GM18951 (cell line): ENCODE results near the gene CDON.

Experiments
- POLR2A ChIP-seq: IDR thresholded peaks from 4 replicates; pipeline ENCODE4 v1.6.1; 2011; ENCODE audit warnings: mild to moderate bottlenecking; ENCODE audit not compliant: insufficient read length, insufficient read depth; ENCODE audit errors: extremely low read depth
- in situ Hi-C: fragments of 300-500 bp; cut with MboI; formaldehyde crosslinking; loops from one replicate; pipeline ENCODE4 v1.12.0; 2022; ENCODE audit warnings: low sequenced_read_pairs, mixed read lengths, inconsistent platforms; ENCODE audit not compliant: unreplicated experiment

CDON gene

DNA sequence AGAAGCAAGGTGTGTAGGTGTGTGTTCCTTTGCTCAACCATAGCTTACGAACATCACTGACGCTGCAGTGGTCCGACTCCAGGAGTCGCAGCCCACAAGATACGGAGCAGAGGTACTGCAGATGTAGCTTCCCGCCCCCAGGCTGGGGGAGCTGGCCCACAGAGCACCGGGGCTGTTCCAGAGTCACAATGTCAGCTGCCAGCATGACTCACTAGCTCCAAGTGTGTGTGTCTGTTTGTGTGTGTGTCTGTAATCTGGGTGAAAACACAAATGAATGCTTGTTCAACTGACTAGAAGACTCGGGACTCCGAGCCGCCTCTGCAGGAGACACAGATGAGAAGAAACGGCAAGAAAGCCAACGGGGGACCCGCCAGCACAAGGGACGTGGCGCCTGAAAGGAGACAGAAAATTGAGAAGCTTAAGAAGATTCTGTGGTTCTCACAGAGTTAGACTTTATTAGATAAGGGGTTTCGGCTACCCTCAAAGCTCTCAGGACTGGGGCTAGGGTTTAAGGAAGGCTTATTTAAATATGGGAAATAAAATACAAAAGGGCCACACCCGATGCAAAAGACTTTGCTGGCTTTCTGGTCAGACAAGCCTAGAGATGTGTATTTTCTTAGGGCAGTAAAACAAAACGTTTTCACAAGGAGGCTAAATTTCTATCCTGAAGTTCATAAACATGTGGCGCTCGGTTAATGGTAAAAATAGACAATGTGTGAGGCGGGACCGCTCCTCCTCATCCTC, 106.1 kb downstream of the CDON start:
- no peak for TF ChIP-seq POLR2A
- in situ Hi-C loops, result no loop called here

DNA sequence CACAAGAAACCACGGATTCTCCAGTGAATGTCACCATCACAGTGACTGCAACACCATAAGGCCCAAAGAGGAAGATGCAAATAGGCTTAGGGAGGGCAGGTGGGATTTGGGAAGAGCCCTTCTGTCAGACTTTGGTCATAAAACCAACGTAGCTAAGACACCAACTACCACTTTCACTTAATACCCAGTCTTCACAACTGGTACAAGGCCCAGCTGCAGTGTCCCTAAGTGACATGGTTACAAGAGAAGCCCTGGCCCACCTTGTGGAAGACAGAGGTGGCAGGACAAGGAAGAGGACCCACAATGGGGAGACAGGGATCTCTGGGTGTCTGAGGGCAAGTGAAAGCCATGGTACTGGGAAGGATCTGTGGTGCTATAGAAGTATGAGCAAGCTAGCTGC, 106.8 kb downstream of the CDON start:
- no peak for TF ChIP-seq POLR2A
- in situ Hi-C loops, result no loop called here

DNA sequence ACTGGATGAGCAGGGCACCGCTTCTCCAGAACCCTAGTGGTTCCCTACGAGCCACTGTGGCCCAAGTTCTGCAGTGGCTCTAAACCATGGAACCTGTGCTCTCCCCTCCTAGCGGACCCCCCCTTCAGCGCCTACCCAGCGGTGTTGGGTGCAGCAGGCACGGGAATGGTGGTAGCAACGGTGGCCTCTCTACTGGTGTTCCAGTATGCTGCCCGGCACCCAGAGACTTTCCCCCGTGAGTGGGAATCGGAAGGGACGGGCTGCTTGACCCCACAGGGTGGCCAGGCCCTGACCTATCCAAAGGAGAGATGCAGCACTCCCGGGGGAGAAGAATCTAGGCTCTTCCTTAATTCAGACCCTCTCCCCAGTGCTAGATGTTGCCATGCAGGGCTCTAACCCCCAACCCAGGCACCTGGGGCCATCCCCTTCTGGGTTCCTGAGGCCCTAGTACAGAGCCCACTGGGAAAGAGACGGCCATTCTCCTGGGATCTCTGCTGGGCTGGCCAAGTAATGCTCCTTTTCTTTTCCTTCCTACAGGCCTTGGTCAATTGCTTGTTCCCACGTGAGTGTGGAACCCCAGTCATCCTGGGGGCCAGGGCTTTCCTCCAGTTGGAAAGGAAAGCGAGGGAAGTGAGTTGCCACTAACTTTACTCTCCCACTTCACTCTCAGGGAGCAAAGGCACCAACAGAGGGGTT, 107.6 kb downstream of the CDON start:
- TF ChIP-seq POLR2A, result no peak
- in situ Hi-C loops, result no loop called here

DNA sequence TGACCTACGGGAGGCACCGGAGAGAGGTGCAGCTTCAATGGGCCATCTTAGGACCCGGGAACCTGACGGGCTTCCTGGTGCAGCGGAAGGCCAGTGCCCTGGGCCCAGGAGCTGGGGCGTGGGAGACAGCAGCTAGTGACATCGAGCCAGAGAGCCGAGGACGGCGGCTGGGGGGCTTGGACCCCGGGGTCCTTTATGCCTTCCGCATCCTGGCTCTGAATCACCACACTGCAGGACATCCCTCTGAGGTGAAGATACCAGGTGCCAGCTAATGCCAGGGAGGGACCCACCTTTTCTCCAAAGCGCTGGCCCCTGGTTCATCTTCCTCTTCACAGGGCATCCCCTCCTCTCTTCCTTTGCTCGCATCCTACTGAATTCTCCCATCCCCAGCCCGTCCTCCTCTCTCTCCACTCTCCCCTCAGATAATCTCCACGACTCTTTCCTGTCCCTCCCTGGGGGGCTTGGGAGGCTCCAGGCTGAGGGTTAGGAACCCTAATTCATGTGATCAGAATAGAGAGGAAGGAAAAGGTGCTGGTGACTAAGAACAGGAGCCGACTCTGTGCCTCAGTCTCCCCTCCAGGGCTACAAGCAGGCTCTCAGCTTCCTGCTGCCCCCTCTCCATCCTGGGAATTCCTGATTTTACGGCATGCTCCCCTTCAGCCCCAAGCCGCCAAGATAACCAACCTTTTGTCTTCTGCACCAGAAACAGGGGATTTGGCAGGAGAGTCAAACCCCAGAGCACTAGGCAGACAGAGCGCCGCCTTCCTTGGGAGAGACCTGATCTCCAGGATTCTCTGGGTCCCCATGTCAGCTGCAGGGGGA, 108.3 kb downstream of the CDON start:
- TF ChIP-seq POLR2A, result no peak
- in situ Hi-C loops, result no loop called here

DNA sequence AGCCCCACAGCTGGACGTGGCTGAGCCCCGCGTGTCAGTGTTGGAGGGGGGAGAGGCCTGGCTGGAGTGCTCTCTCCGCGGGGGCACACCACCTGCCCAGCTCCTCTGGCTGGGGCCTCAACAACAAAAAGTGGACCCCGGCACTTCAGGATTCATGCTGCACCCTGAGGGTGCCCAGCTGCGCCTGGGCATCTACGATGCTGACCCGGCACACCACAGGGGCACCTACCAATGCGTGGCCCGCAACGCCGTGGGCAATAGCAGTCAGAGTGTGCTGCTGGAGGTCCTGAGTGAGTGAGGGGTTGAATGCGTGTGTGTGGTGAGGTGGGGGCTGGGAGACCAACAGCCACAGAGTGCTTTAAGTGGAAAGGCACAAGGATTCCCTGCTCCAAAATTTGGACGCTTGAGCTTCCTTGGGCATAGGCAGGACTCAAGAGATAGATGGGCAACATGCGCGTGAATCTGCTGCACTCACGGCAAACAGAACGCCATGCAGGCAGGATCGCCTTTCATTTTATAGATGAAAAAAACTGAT, 109.2 kb downstream of the CDON start:
- TF ChIP-seq POLR2A, result no peak
- in situ Hi-C loops, result no loop called here

DNA sequence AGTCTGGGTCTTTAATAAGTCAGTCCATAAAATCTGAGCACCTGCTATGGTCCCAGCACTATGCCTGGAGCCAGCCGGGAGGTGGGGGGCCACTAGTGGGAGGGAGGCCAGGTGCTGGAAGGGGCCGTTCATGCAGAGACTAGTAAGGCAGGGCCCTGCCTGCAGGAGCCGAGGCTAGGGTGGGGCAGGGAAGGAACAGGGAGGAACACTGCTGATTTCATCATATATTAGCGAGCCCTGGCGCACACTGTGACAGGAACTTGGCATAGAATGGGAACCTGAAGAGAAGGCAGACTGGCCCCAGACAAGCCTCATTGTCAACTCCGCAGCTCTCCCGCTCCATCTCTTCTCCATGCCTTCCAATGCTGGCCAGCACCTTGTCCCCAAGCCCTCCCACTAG, 109.7 kb downstream of the CDON start:
- in situ Hi-C loops, result no loop called here
- no peak for TF ChIP-seq POLR2A

DNA sequence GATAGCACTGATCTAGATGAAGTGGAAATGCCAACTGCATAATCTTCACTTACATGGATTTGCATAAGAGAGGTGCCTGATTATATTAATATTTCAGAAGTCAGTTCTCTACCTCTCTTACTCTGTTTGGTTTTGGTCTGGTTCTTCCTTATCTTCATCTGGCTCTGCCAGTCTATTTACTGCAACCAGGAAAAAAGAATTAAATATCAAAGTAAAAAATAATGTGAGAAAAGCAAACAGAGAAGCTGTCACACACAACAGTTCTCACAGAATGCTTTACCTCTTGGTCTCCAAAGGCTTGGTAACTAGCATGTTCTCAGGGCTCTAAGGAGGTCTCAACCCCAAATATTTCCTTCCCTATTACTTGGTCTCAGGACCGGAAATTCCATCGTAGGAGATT, 110.1 kb downstream of the CDON start:
- in situ Hi-C loops, result no loop called here
- no peak for TF ChIP-seq POLR2A

DNA sequence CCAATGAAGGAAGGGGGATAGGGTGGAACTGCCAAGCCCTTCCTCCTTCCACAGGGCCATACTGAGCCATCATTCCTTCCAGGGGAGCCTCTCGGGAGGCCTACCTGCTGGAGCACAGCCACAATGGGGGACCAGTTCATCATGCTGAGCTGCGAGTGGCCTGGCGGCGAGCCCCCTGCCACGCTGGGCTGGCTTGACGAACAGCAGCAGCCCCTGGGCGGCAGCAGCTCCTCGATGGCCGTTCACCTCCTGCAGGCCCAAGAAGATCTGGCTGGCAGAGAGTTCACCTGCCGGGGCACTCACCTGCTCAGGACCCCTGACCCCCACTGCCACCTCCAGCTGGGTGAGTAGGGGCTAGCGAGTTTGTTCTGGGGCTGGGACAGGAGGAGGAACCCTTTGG, 110.9 kb downstream of the CDON start:
- in situ Hi-C loops, result no loop called here

DNA sequence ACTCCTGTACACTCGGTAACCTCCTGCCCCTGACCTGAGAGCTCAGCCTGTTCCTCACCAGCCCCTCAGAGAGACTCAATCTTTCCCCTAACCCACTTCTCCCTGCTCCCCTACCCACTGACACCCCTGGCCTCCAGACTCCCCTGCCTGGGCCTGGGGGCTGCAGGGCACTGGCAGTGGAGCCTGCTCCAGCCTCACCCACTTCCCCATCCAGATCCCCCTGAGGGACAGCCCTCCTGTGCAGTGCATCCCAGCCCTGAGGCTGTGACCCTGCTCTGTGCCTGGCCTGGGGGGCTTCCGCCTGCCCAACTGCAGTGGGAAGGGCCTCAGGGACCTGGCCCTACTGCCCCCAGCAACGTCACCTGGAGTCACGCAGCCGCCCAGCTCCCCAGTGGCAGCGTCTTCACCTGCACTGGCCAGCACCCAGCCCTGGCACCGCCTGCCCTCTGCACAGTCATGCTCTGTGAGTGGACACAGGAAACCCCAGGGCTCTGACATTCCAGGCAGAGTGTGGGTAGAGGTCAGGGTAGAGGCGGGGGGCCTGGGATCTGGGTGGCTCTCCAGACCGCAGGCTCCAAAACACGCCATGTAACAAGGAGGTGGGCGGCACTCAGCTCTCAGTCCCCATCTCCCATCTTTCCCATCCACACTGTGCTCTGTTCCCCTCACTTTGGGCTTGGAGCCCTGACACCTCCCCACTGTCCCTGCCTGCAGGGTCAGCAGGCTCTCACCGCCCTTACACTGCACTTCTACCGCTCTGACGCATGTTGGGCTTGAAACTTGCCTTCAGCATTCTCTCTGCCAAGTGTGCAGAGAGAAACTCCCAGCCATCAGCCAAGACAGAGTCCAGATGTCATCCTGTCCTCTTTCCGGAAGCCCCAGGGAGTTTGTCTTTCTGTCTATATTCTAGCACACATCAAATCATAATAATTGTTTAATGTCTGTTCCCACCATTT, 111.7 kb downstream of the CDON start:
- in situ Hi-C loops, result no loop called here
- TF ChIP-seq POLR2A, result no peak

More for the DNA sequence above, 110.9 kb downstream of the CDON start:
- no peak for TF ChIP-seq POLR2A

DNA sequence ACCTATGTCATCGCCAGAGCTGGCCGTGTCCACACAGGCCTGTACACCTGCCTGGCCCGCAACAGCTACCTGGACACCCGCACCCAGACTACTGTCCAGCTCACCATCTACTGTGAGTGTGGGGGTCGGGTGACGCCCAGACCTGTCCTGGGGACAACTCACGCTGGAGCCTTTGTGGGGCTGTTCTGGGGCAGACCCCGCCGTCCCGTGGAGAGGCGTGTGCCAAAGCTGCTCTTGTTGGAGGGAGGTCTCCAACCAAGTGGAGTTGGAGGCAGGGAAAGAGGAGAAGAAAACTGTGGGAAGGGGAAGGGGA, 112.5 kb downstream of the CDON start:
- TF ChIP-seq POLR2A, result no peak
- in situ Hi-C loops, result no loop called here

DNA sequence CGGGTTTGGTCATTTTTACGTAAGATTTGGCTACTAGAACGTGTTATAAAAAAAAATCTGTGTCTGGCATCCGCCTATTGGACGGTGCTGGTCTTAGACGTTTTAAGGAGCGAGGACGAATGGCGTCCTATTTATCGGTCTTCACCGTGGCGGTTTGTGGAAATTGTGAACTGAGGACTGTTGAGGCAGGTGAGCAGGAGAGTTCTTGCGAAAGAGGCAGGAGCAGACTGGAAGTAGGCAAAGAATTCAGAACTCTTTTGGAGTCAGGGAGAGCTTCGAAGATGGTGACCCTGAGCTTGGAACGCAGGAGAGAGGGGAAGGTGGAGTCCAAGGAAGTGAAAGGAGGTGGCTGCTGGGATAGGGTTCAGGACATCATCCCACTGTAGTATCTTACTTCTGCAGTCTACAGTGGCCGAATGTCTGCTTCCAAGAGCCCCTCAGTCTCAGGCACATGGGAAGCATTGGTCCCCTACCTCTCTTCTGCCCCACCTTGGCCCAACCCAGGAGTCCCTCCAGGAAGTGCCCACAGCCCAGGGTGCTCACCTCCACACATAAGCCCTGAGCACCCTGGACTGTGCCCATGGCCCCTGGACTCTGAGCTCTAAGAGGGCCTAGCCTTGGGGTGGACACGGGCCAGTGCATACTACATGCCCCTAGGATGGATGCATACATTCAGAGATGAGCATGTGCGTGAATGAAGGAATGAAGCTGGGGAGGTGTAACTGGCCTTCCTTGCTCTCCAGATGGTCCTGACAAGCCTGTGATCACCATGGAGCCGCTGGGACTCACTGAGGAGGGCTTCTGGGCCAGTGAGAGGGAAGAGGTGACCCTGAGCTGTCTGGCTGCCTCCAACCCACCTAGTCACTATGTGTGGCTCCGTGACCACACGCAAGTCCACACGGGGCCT, 113.1 kb downstream of the CDON start:
- in situ Hi-C loops, result no loop called here
- TF ChIP-seq POLR2A, result no peak
